ENCODE results near the gene ZNF579.
A peak's percentile ranks its signal among the peaks of the same experiment; 100 is the strongest.

ZNF579 gene

DNA sequence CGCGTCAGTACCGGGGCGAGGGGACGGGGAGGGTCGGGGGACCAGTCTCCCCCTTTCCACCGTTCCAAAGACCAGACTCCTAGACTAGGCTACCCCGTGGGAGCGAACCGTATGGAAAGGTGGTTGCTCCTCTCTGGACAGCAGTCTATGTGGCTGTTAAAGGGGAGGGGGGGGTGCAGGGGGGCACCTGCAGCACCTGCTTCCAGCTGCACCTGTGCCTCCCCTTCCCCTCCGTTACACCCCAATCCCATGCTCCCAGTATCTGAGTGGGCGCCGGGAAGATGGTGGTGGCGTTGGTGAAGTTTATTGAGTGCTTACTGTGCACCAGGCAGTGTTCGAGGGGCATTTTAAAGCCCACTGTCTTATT, 20.0 kb upstream of the ZNF579 start:
- peak overlapping the region; percentile 79 for H3K9ac ChIP-seq (ENCODE audit: insufficient read length)
- DNase-seq (ENCODE audit: low read depth, low spot score): no peak
- H3K4me3 ChIP-seq: peak overlapping the region; percentile 100
- H3K27ac ChIP-seq: peak overlapping the region; percentile 99
- no peaks in the 10 kb centered on the region for H3K9me3 ChIP-seq (ENCODE audit: low read depth, low read length)
- peaks cover 17% of the 10 kb centered on the region for H3K36me3 ChIP-seq (ENCODE audit: insufficient read depth, low read length)
- no peak for TF ChIP-seq FOXP2 (optimal IDR thresholded peaks at IDR 0.05; ENCODE audit: control extremely low read depth, extremely low read length, insufficient read depth)
- no peak for TF ChIP-seq EZH2 (IDR thresholded peaks at IDR 0.05)
- TF ChIP-seq POLR2AphosphoS5 (IDR thresholded peaks at IDR 0.05; ENCODE audit: borderline replicate concordance, low read depth, low read length): peak; percentile 55; the same call in 1 of the 2 replicates

DNA sequence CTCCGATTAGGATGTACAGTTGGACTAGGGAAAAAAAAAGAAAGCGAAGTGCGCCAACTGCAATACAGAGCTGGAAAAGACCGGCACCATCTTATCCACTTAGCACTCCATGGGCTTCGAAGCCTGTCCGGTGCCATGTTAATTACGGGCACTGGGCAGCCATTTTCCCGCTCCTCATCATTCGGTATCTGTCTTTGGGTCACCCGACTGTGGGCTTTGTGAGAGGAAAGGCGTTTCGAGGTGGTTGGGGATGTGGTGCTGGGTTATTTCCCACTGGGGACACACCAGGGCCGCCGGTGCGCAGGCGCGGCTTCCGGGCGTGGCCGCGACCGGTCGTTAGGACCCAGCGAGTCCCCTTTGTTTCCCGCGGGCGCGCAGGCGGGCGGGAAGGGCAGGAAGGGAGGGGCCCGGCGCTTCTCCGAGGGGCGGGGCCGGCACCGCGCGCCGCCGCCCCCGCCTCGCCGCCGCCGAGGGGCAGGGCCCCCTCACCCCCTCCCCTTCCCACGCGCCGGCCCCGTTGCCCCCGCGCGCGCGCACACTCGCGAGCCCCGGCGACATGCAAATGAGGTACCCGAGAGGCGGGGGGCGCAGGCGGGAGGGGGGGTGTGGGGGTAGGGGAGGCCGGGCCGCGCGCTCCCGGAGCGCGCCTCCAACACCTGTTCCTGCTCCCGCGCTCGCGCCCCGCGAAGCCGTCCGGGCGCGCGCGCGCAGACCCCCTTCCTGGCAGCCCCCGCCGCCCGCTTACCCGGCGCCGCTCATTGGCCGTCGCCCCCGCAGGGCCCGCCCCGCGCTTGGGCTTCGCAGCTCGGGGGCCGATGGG, 19.4 kb upstream of the ZNF579 start, which contains the start of gene ZNF524:
ZNF524 (plus strand) TSS at position 447 of the 820 bp plus-strand sequence. CDS start 1,825 bp downstream, outside the sequence.
- Histone ChIP-seq H3K27ac (peak within 1 kb of the TSS; percentile 99), H3K4me3 (peak within 1 kb of the TSS; percentile 100), H3K9me3 (ENCODE audit: low read depth, low read length) (no peaks in the 10 kb centered on the region), H3K36me3 (ENCODE audit: insufficient read depth, low read length) (peaks cover 23% of the 10 kb centered on the region), H3K9ac (ENCODE audit: insufficient read length) (peak within 1 kb of the TSS; percentile 98)
- TF ChIP-seq FOXP2 (optimal IDR thresholded peaks at IDR 0.05; ENCODE audit: control extremely low read depth, extremely low read length, insufficient read depth): no peak
- TF ChIP-seq POLR2AphosphoS5 (IDR thresholded peaks at IDR 0.05; ENCODE audit: borderline replicate concordance, low read depth, low read length): no peak; the same call in 1 of the 2 replicates
- no peak for TF ChIP-seq EZH2 (IDR thresholded peaks at IDR 0.05)
- peak; percentile 68 for DNase-seq (ENCODE audit: low read depth, low spot score)

DNA sequence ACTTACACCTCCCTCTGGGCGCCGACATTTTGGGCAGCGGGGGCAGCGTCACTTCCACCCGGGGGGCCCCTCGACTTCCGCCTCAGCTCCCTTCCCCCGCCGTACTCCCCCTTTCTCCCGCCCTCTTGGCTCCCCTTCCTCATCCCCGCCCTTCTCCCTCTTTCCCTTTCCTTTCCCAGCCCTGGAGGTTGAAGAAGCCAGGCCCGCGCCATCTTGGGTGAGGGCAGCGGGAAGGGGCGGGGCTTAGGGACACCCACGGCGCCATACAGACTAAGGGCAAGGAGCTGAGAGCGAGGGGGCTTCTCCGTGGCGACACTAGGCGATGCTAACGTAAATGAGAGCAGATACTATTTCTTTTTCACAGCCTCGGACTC, 18.8 kb upstream of the ZNF579 start, which contains the start of gene FIZ1:
FIZ1 (minus strand) TSS at position 50 of the 374 bp plus-strand sequence. CDS start 1,652 bp downstream, outside the sequence.
- no peak for TF ChIP-seq EZH2 (IDR thresholded peaks at IDR 0.05)
- peak; percentile 48 for TF ChIP-seq POLR2AphosphoS5 (IDR thresholded peaks at IDR 0.05; ENCODE audit: borderline replicate concordance, low read depth, low read length)
- peak; percentile 96 for DNase-seq (ENCODE audit: low read depth, low spot score)
- Histone ChIP-seq H3K9me3 (ENCODE audit: low read depth, low read length) (no peaks in the 10 kb centered on the region), H3K27ac (peak within 1 kb of the TSS; percentile 99), H3K4me3 (peak within 1 kb of the TSS; percentile 100), H3K9ac (ENCODE audit: insufficient read length) (peak within 1 kb of the TSS; percentile 98), H3K36me3 (ENCODE audit: insufficient read depth, low read length) (peaks cover 28% of the 10 kb centered on the region)

DNA sequence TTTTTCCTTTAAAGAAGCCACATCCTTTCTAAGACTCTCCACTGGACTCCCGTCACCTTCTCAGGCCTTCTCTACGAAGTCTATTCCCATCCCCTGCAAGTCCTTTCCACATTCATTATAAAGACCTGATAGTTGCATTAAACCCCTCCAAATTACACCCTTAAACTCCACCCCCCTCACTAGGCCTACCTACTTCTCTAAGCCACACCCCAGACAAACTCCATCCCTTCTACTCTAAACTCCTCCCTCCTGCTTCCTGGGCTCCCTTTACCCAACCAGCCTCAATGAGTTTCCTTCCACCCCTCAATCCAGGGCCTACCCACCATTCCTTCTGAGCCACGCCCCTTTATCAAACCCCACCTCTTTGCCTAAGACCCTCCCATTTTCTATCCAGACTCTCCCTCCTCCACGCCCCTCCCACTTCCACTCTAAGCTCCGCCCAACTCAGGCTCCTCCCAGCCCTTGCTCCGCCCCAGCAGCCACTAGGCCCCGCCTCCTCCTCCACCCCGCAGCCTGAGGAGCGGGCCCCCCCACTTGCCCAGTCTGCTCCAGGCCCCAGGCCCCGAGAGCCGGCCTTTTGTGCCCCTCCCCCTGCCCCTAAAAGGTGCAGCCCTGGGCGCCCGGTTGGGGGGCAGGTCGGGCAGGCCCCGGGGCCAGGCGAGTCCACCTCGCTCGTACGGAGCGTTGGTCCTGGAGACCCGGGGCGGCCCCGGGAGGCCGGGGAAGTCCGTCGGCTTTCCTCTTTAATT, 18.2 kb upstream of the ZNF579 start:
- H3K36me3 ChIP-seq (ENCODE audit: insufficient read depth, low read length): peaks cover 28% of the 10 kb centered on the region
- H3K9me3 ChIP-seq (ENCODE audit: low read depth, low read length): no peaks in the 10 kb centered on the region
- H3K9ac ChIP-seq (ENCODE audit: insufficient read length): peak overlapping the region; percentile 98
- peak; percentile 99 for DNase-seq (ENCODE audit: low read depth, low spot score)
- H3K27ac ChIP-seq: peak overlapping the region; percentile 99
- TF ChIP-seq POLR2AphosphoS5 (IDR thresholded peaks at IDR 0.05; ENCODE audit: borderline replicate concordance, low read depth, low read length) (peak; percentile 40; the same call in 1 of the 2 replicates), FOXP2 (optimal IDR thresholded peaks at IDR 0.05; ENCODE audit: control extremely low read depth, extremely low read length, insufficient read depth) (no peak), EZH2 (IDR thresholded peaks at IDR 0.05) (no peak)
- peak overlapping the region; percentile 100 for H3K4me3 ChIP-seq

DNA sequence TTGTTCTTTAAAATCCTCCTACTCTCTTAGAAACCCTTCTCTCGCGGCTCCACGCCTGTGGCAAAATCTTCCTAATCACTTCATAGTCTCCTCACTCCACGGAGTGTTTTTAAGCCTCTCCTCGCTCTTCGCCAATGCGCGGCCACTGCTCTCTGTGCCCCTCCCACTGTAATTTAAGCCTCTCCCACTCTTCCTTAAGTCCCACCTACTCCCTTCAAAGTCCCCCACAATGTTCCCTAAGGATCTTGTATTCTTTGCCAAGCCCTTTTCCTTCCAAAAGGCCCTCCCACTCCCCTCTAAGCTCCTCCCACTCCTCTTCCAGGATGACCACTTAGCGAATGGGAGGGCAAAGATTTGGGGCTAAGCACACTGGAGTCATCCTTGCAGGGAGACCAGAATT, 17.4 kb upstream of the ZNF579 start:
- TF ChIP-seq EZH2 (IDR thresholded peaks at IDR 0.05): no peak
- Histone ChIP-seq H3K27ac (peak overlapping the region; percentile 76), H3K4me3 (peak overlapping the region; percentile 72), H3K9me3 (ENCODE audit: low read depth, low read length) (no peaks in the 10 kb centered on the region), H3K36me3 (ENCODE audit: insufficient read depth, low read length) (peaks cover 28% of the 10 kb centered on the region), H3K9ac (ENCODE audit: insufficient read length) (no peak overlapping the region)
- DNase-seq (ENCODE audit: low read depth, low spot score): no peak

DNA sequence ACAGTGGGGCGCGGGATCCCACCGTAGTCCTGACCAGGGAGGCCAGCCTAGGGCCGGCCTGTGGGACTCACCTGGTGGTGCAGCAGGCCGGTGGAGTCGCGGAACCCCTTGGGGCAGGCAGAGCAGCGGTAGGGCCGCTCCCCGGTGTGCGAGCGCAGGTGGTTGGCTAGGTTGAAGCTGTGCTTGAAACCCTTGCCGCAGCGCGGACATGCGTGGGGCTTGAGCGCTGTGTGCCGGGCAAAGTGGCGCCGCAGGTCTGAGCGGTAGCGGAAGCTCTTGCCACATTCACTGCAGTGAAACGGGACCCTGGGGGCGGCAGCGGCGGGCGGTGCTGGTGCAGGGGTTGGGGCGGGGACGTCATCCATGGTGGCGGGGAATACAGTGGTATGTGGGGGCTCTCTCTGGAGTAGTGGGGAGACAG, 16.9 kb upstream of the ZNF579 start:
- H3K27ac ChIP-seq: no peak overlapping the region
- no peak overlapping the region for H3K9ac ChIP-seq (ENCODE audit: insufficient read length)

DNA sequence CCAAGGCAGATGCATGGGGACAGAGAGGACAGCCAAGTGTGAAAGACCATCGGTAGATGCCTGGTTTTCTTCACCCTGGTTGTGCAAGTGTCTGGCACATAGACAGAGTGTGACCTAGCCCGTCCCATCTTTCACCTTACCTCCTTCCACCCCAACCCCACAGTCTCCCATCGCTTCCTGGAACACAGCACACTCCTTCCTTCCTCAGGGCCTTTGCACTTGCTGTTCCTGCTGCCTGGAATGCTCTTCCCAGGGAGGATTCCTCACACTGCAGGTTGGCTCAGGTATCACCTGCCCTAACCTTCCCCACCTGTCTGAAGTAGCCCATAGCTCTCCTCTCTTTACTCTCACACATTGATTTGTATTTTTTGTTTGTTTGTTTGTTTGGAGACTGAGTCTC, 15.7 kb upstream of the ZNF579 start:
- Histone ChIP-seq H3K36me3 (ENCODE audit: insufficient read depth, low read length) (peaks cover 28% of the 10 kb centered on the region), H3K27ac (no peak overlapping the region), H3K9me3 (ENCODE audit: low read depth, low read length) (no peaks in the 10 kb centered on the region), H3K4me3 (no peak overlapping the region), H3K9ac (ENCODE audit: insufficient read length) (no peak overlapping the region)
- no peak for DNase-seq (ENCODE audit: low read depth, low spot score)
- TF ChIP-seq POLR2AphosphoS5 (IDR thresholded peaks at IDR 0.05; ENCODE audit: borderline replicate concordance, low read depth, low read length): no peak
- TF ChIP-seq FOXP2 (optimal IDR thresholded peaks at IDR 0.05; ENCODE audit: control extremely low read depth, extremely low read length, insufficient read depth): no peak
- TF ChIP-seq EZH2 (IDR thresholded peaks at IDR 0.05): no peak

More for the DNA sequence above, 16.9 kb upstream of the ZNF579 start:
- TF ChIP-seq EZH2 (IDR thresholded peaks at IDR 0.05) (no peak), FOXP2 (optimal IDR thresholded peaks at IDR 0.05; ENCODE audit: control extremely low read depth, extremely low read length, insufficient read depth) (no peak), POLR2AphosphoS5 (IDR thresholded peaks at IDR 0.05; ENCODE audit: borderline replicate concordance, low read depth, low read length) (no peak)
- no peak for DNase-seq (ENCODE audit: low read depth, low spot score)
- Histone ChIP-seq H3K9me3 (ENCODE audit: low read depth, low read length) (no peaks in the 10 kb centered on the region), H3K4me3 (no peak overlapping the region), H3K36me3 (ENCODE audit: insufficient read depth, low read length) (peaks cover 28% of the 10 kb centered on the region)

DNA sequence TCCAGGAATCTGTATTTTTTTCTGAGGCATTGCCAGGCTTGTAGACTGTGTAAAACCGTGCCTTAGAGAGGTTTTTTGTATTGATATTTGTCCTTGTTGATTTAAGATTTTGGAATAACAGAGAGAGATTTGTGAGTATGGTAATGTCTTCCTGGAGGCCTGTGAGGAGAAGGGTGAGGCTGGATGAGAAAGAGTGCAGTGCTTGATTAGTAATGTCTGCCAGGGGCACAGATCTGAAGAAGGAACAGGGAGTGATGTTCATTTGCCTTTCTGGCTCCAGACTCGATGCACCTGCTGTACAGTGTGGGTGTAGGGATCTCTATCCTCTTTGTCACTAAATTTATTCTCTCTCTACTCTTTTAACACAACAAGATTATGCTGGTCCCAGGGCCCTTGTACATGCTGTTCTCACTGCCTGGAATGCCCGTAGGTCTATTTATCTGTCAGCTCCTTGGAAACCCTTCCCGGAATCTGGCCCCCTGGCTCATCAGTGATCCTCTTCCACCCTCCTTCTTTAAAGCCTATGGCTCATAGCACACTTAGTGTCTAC, 14.4 kb upstream of the ZNF579 start:
- no peak for DNase-seq (ENCODE audit: low read depth, low spot score)
- H3K27ac ChIP-seq: peak overlapping the region; percentile 57; the same call in 1 of the 2 replicates
- H3K9me3 ChIP-seq (ENCODE audit: low read depth, low read length): no peaks in the 10 kb centered on the region
- TF ChIP-seq EZH2 (IDR thresholded peaks at IDR 0.05) (no peak), POLR2AphosphoS5 (IDR thresholded peaks at IDR 0.05; ENCODE audit: borderline replicate concordance, low read depth, low read length) (no peak), FOXP2 (optimal IDR thresholded peaks at IDR 0.05; ENCODE audit: control extremely low read depth, extremely low read length, insufficient read depth) (no peak)
- no peak overlapping the region for H3K9ac ChIP-seq (ENCODE audit: insufficient read length)
- peaks cover 28% of the 10 kb centered on the region for H3K36me3 ChIP-seq (ENCODE audit: insufficient read depth, low read length)
- H3K4me3 ChIP-seq: no peak overlapping the region
